Mesenteric fat pad (tissue), 1 donor: Measurements from ENCODE around the gene SNX1. TPM values are rescaled to one million over a fixed set of nuclear protein-coding genes. Genes with fewer than 3 reads are reported as not detected.

Experiments
- DNase-seq: peaks from one replicate; pipeline ENCODE4 v3.0.0-alpha.2; 2020; ENCODE audit warnings: low spot score
- total RNA-seq: library from RNA; stranded (reverse); fragmentation: NEBNext Ultra II Directional; extraction: Animal tissue kit (Norgen Biotek cat#: 25700); gene quantifications from one replicate; pipeline ENCODE4 v1.2.1, GENCODE V29; 2021
- donor health status: DM: yes; HTN: yes; CAD: no.

SNX1 gene
- total RNA-seq, 1 donor from 2014 or later: 188 TPM

- DNase-seq: no peak
These were observed 48.4 kb downstream of the SNX1 start for GRCh38 chr15:64144192-64144564.

GRCh38 chr15:64144565-64145281 is 48.9 kb downstream of the SNX1 start:
- DNase-seq: no peak

- DNase-seq: no peak
These were observed 50.3 kb downstream of the SNX1 start for GRCh38 chr15:64146041-64146440.

- no peak for DNase-seq
These were observed 50.7 kb downstream of the SNX1 start for GRCh38 chr15:64146520-64146884.

GRCh38 chr15:64146885-64147681 is 51.3 kb downstream of the SNX1 start:
- no peak for DNase-seq

GRCh38 chr15:64148168-64148567 is 52.4 kb downstream of the SNX1 start:
- DNase-seq: no peak

GRCh38 chr15:64148581-64148980 is 52.8 kb downstream of the SNX1 start:
- DNase-seq: no peak

GRCh38 chr15:64149424-64149823 is 53.6 kb downstream of the SNX1 start:
- no peak for DNase-seq

GRCh38 chr15:64149893-64150578 is 54.3 kb downstream of the SNX1 start:
- peak; percentile 78 for DNase-seq

- DNase-seq: peak; percentile 87
These were observed 56.1 kb downstream of the SNX1 start, which contains the start of gene SNX22 for GRCh38 chr15:64151727-64152506. SNX22 (plus strand) TSS chr15:64151731; CDS start chr15:64151776, 45 bp downstream.

GRCh38 chr15:64152507-64153387 is 57.0 kb downstream of the SNX1 start:
- DNase-seq: peak; percentile 62

GRCh38 chr15:64153480-64154367 is 57.9 kb downstream of the SNX1 start:
- DNase-seq: peak; percentile 96

- peak; percentile 67 for DNase-seq
These were observed 60.2 kb downstream of the SNX1 start for GRCh38 chr15:64155802-64156651.

GRCh38 chr15:64156652-64157331 is 61.0 kb downstream of the SNX1 start:
- peak; percentile 79 for DNase-seq

- peak; percentile 69 for DNase-seq
These were observed 61.9 kb downstream of the SNX1 start for GRCh38 chr15:64157599-64158125.

- peak; percentile 76 for DNase-seq
These were observed 62.8 kb downstream of the SNX1 start for GRCh38 chr15:64158363-64159134.
